ENCODE measurements around the gene SF3B4.

Gene SF3B4

DNA sequence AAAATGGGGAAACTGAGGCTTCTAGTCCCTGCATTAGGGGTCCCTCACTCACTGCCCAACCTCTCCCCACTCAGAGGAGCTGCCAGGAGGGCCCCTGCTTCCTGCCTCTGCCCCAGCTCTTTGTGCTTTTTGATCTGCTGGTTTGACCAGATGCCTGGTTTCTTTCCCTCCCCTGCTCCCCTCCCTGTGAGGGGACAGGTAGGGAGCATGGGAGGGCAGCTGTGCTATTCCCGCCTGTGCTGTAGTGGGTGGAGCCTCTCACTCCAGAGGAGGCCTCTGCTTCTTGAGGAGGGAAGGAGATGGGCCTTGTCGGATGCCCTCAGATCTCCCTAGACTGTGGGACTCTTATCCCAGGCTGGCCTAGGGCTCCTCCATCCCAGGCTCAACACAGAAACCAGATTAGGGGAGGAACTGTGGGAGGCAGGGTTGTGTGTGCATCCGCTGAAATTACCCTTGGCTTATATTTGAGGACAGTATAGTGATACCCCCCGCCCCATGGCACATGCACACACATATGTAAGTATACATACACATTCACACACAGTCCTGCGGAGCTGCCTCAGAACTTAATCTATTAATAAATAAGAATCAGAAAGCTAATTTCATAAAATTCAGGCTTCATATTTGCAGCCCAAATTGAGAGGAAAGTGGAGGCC, 23.6 kb downstream of the SF3B4 start:
- TF ChIP-seq EP300 (IDR thresholded peaks at IDR 0.05; ENCODE audit: borderline replicate concordance) (no peak), CREB1 (IDR thresholded peaks at IDR 0.05; ENCODE audit: low read depth) (no peak), RAD21 (IDR thresholded peaks at IDR 0.05; ENCODE audit: low read depth) (no peak), TEAD4 (IDR thresholded peaks at IDR 0.05) (no peak), ZBTB7A (IDR thresholded peaks at IDR 0.05; ENCODE audit: low read depth) (no peak), FOXM1 (IDR thresholded peaks at IDR 0.05; ENCODE audit: borderline replicate concordance, low read depth) (no peak), REST (IDR thresholded peaks at IDR 0.05; ENCODE audit: low read depth) (no peak), YY1 (IDR thresholded peaks at IDR 0.05; ENCODE audit: low read depth) (no peak), EGR1 (IDR thresholded peaks at IDR 0.05) (no peak), CEBPB (IDR thresholded peaks at IDR 0.05) (no peak), NFIC (IDR thresholded peaks at IDR 0.05) (no peak), TAF1 (IDR thresholded peaks at IDR 0.05; ENCODE audit: low read depth) (no peak), TCF12 (IDR thresholded peaks at IDR 0.05; ENCODE audit: low read depth) (no peak)
- TF ChIP-seq, protein P1, sequence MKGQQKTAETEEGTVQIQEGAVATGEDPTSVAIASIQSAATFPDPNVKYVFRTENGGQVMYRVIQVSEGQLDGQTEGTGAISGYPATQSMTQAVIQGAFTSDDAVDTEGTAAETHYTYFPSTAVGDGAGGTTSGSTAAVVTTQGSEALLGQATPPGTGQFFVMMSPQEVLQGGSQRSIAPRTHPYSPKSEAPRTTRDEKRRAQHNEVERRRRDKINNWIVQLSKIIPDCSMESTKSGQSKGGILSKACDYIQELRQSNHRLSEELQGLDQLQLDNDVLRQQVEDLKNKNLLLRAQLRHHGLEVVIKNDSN (IDR thresholded peaks at IDR 0.05): no peak
- TF ChIP-seq, protein P2, sequence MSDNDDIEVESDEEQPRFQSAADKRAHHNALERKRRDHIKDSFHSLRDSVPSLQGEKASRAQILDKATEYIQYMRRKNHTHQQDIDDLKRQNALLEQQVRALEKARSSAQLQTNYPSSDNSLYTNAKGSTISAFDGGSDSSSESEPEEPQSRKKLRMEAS (IDR thresholded peaks at IDR 0.05): no peak

- TF ChIP-seq, protein P2 (IDR thresholded peaks at IDR 0.05): peak; percentile 94
- TF ChIP-seq REST (IDR thresholded peaks at IDR 0.05; ENCODE audit: low read depth): no peak
- 0 out of 2 replicates have a peak, but pooled peaks have one; percentile 20 for TF ChIP-seq EP300 (IDR thresholded peaks at IDR 0.05; ENCODE audit: borderline replicate concordance)
- TF ChIP-seq TEAD4 (IDR thresholded peaks at IDR 0.05): peak; percentile 29
- TF ChIP-seq YY1 (IDR thresholded peaks at IDR 0.05; ENCODE audit: low read depth): peak; percentile 91
- TF ChIP-seq RAD21 (IDR thresholded peaks at IDR 0.05; ENCODE audit: low read depth): no peak
- TF ChIP-seq TCF12 (IDR thresholded peaks at IDR 0.05; ENCODE audit: low read depth): peak; percentile 62; the same call in 1 of the 2 replicates
- no peak for TF ChIP-seq FOXM1 (IDR thresholded peaks at IDR 0.05; ENCODE audit: borderline replicate concordance, low read depth)
- no peak; the same call in 1 of the 2 replicates for TF ChIP-seq EGR1 (IDR thresholded peaks at IDR 0.05)
- TF ChIP-seq, protein P1 (IDR thresholded peaks at IDR 0.05): peak; percentile 100
- peak; percentile 63 for TF ChIP-seq TAF1 (IDR thresholded peaks at IDR 0.05; ENCODE audit: low read depth)
- no peak for TF ChIP-seq NFIC (IDR thresholded peaks at IDR 0.05)
- peak; percentile 22; the same call in 1 of the 2 replicates for TF ChIP-seq CREB1 (IDR thresholded peaks at IDR 0.05; ENCODE audit: low read depth)
- TF ChIP-seq ZBTB7A (IDR thresholded peaks at IDR 0.05; ENCODE audit: low read depth): 0 out of 2 replicates have a peak, but pooled peaks have one; percentile 56
- TF ChIP-seq CEBPB (IDR thresholded peaks at IDR 0.05): no peak
These were observed 27.9 kb downstream of the SF3B4 start, which contains the start of gene BOLA1 for GRCh38 chr1:149899460-149900284. TSS of gene BOLA1 (plus strand) at chr1:149899568. CDS start at chr1:149900060, 492 bp downstream.

- no peak for TF ChIP-seq EP300 (IDR thresholded peaks at IDR 0.05; ENCODE audit: borderline replicate concordance)
- no peak for TF ChIP-seq YY1 (IDR thresholded peaks at IDR 0.05; ENCODE audit: low read depth)
- no peak for TF ChIP-seq CREB1 (IDR thresholded peaks at IDR 0.05; ENCODE audit: low read depth)
- no peak for TF ChIP-seq TCF12 (IDR thresholded peaks at IDR 0.05; ENCODE audit: low read depth)
- no peak for TF ChIP-seq NFIC (IDR thresholded peaks at IDR 0.05)
- no peak for TF ChIP-seq FOXM1 (IDR thresholded peaks at IDR 0.05; ENCODE audit: borderline replicate concordance, low read depth)
- TF ChIP-seq ZBTB7A (IDR thresholded peaks at IDR 0.05; ENCODE audit: low read depth): no peak
- TF ChIP-seq, protein P1 (IDR thresholded peaks at IDR 0.05): no peak
- TF ChIP-seq, protein P2 (IDR thresholded peaks at IDR 0.05): no peak
- no peak for TF ChIP-seq TEAD4 (IDR thresholded peaks at IDR 0.05)
- no peak for TF ChIP-seq TAF1 (IDR thresholded peaks at IDR 0.05; ENCODE audit: low read depth)
These were observed 31.0 kb downstream of the SF3B4 start for GRCh38 chr1:149896575-149896974.

DNA sequence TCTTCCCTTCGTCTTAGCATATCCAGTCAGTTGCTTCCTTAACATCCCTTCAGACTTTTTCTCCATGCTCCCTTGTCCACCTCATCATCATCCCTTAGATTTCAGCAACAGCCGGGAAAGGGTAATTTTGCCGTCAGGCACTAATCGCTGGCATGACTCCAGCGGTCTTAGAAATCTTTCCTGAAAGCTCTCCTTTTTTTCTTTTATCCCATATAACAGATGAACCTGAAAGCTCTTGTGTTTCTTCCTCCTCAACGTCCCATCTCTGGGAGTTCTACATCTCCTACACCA, 38.7 kb downstream of the SF3B4 start:
- TF ChIP-seq TEAD4 (IDR thresholded peaks at IDR 0.05) (no peak), RAD21 (IDR thresholded peaks at IDR 0.05; ENCODE audit: low read depth) (no peak), ZBTB7A (IDR thresholded peaks at IDR 0.05; ENCODE audit: low read depth) (no peak), FOXM1 (IDR thresholded peaks at IDR 0.05; ENCODE audit: borderline replicate concordance, low read depth) (no peak), CEBPB (IDR thresholded peaks at IDR 0.05) (no peak), CREB1 (IDR thresholded peaks at IDR 0.05; ENCODE audit: low read depth) (no peak), TCF12 (IDR thresholded peaks at IDR 0.05; ENCODE audit: low read depth) (no peak), EGR1 (IDR thresholded peaks at IDR 0.05) (no peak)
- TF ChIP-seq, protein P1 (IDR thresholded peaks at IDR 0.05): no peak
- TF ChIP-seq, protein P2 (IDR thresholded peaks at IDR 0.05): no peak

Data from Ishikawa (cell line).